ENCODE data around the gene SLAMF7.
"Not testable (repeated sequence)": the region's sequence is repeated elsewhere in the genome, so short reads cannot be mapped to it uniquely, and the experiment has no call there.

Gene SLAMF7

GRCh38 chr1:160726114-160726497, 12.9 kb upstream of the SLAMF7 start:
- no peak overlapping the region for H3K4me3 ChIP-seq (ENCODE audit: low read length)
- H3K9me3 ChIP-seq (ENCODE audit: low read length): no peaks in the 10 kb centered on the region
- no peak overlapping the region for H2AFZ ChIP-seq (ENCODE audit: low read depth, low read length)
- no peaks in the 10 kb centered on the region for H3K36me3 ChIP-seq (ENCODE audit: insufficient read depth, low read length)
- no peaks in the 10 kb centered on the region for H3K27me3 ChIP-seq (ENCODE audit: insufficient read depth, low read length)
- H3K4me1 ChIP-seq (ENCODE audit: insufficient read depth, low read length): no peaks in the 10 kb centered on the region

GRCh38 chr1:160726498-160727315, 12.3 kb upstream of the SLAMF7 start:
- no peaks in the 10 kb centered on the region for H3K36me3 ChIP-seq (ENCODE audit: insufficient read depth, low read length)
- no peaks in the 10 kb centered on the region for H3K27me3 ChIP-seq (ENCODE audit: insufficient read depth, low read length)
- no peak overlapping the region for H3K4me3 ChIP-seq (ENCODE audit: low read length)
- no peaks in the 10 kb centered on the region for H3K9me3 ChIP-seq (ENCODE audit: low read length)
- no peak overlapping the region for H2AFZ ChIP-seq (ENCODE audit: low read depth, low read length)
- no peaks in the 10 kb centered on the region for H3K4me1 ChIP-seq (ENCODE audit: insufficient read depth, low read length)

GRCh38 chr1:160727316-160727640, 11.8 kb upstream of the SLAMF7 start:
- no peaks in the 10 kb centered on the region for H3K36me3 ChIP-seq (ENCODE audit: insufficient read depth, low read length)
- no peak overlapping the region for H3K4me3 ChIP-seq (ENCODE audit: low read length)
- H3K27me3 ChIP-seq (ENCODE audit: insufficient read depth, low read length): no peaks in the 10 kb centered on the region
- no peaks in the 10 kb centered on the region for H3K4me1 ChIP-seq (ENCODE audit: insufficient read depth, low read length)
- no peak overlapping the region for H2AFZ ChIP-seq (ENCODE audit: low read depth, low read length)
- H3K9me3 ChIP-seq (ENCODE audit: low read length): no peaks in the 10 kb centered on the region

- H3K4me1 ChIP-seq (ENCODE audit: insufficient read depth, low read length); H3K36me3 ChIP-seq (ENCODE audit: insufficient read depth, low read length); H3K9me3 ChIP-seq (ENCODE audit: low read length); H2AFZ ChIP-seq (ENCODE audit: low read depth, low read length); H3K27me3 ChIP-seq (ENCODE audit: insufficient read depth, low read length); H3K4me3 ChIP-seq (ENCODE audit: low read length): not testable (repeated sequence)
Observed at GRCh38 chr1:160731564-160731963, 7.5 kb upstream of the SLAMF7 start.

GRCh38 chr1:160731990-160732389, 7.1 kb upstream of the SLAMF7 start:
- Histone ChIP-seq H3K4me3 (ENCODE audit: low read length) (no peak overlapping the region), H3K4me1 (ENCODE audit: insufficient read depth, low read length) (no peaks in the 10 kb centered on the region), H3K27me3 (ENCODE audit: insufficient read depth, low read length) (no peaks in the 10 kb centered on the region), H3K9me3 (ENCODE audit: low read length) (no peaks in the 10 kb centered on the region), H3K36me3 (ENCODE audit: insufficient read depth, low read length) (no peaks in the 10 kb centered on the region), H2AFZ (ENCODE audit: low read depth, low read length) (no peak overlapping the region)

- Histone ChIP-seq H3K9me3 (ENCODE audit: low read length) (no peaks in the 10 kb centered on the region), H3K27me3 (ENCODE audit: insufficient read depth, low read length) (no peaks in the 10 kb centered on the region), H3K4me3 (ENCODE audit: low read length) (no peak overlapping the region), H2AFZ (ENCODE audit: low read depth, low read length) (no peak overlapping the region), H3K36me3 (ENCODE audit: insufficient read depth, low read length) (no peaks in the 10 kb centered on the region), H3K4me1 (ENCODE audit: insufficient read depth, low read length) (no peaks in the 10 kb centered on the region)
Observed at GRCh38 chr1:160733898-160734297, 5.1 kb upstream of the SLAMF7 start.

GRCh38 chr1:160734301-160734700, 4.7 kb upstream of the SLAMF7 start:
- H2AFZ ChIP-seq (ENCODE audit: low read depth, low read length): no peak overlapping the region
- no peaks in the 10 kb centered on the region for H3K27me3 ChIP-seq (ENCODE audit: insufficient read depth, low read length)
- no peaks in the 10 kb centered on the region for H3K36me3 ChIP-seq (ENCODE audit: insufficient read depth, low read length)
- no peak overlapping the region for H3K4me3 ChIP-seq (ENCODE audit: low read length)
- H3K4me1 ChIP-seq (ENCODE audit: insufficient read depth, low read length): no peaks in the 10 kb centered on the region
- H3K9me3 ChIP-seq (ENCODE audit: low read length): no peaks in the 10 kb centered on the region

GRCh38 chr1:160738271-160738670, 776 bp upstream of the SLAMF7 start:
- Histone ChIP-seq H3K4me1 (ENCODE audit: insufficient read depth, low read length) (no peaks in the 10 kb centered on the region), H3K4me3 (ENCODE audit: low read length) (no peak overlapping the region), H3K9me3 (ENCODE audit: low read length) (no peaks in the 10 kb centered on the region), H2AFZ (ENCODE audit: low read depth, low read length) (no peak overlapping the region), H3K27me3 (ENCODE audit: insufficient read depth, low read length) (no peaks in the 10 kb centered on the region), H3K36me3 (ENCODE audit: insufficient read depth, low read length) (no peaks in the 10 kb centered on the region)

GRCh38 chr1:160740133-160740688, 1.2 kb downstream of the SLAMF7 start:
- no peaks in the 10 kb centered on the region for H3K4me1 ChIP-seq (ENCODE audit: insufficient read depth, low read length)
- no peak overlapping the region for H2AFZ ChIP-seq (ENCODE audit: low read depth, low read length)

GRCh38 chr1:160741092-160741501, 2.0 kb downstream of the SLAMF7 start:
- Histone ChIP-seq H3K36me3 (ENCODE audit: insufficient read depth, low read length) (no peaks in the 10 kb centered on the region), H3K27me3 (ENCODE audit: insufficient read depth, low read length) (no peaks in the 10 kb centered on the region), H3K4me3 (ENCODE audit: low read length) (no peak overlapping the region), H3K4me1 (ENCODE audit: insufficient read depth, low read length) (no peaks in the 10 kb centered on the region), H3K9me3 (ENCODE audit: low read length) (no peaks in the 10 kb centered on the region), H2AFZ (ENCODE audit: low read depth, low read length) (no peak overlapping the region)

More at GRCh38 chr1:160740133-160740688, 1.2 kb downstream of the SLAMF7 start:
- Histone ChIP-seq H3K36me3 (ENCODE audit: insufficient read depth, low read length) (no peaks in the 10 kb centered on the region), H3K27me3 (ENCODE audit: insufficient read depth, low read length) (no peaks in the 10 kb centered on the region), H3K9me3 (ENCODE audit: low read length) (no peaks in the 10 kb centered on the region), H3K4me3 (ENCODE audit: low read length) (no peak overlapping the region)

GRCh38 chr1:160741612-160742348, 2.7 kb downstream of the SLAMF7 start:
- H3K4me3 ChIP-seq (ENCODE audit: low read length): no peak overlapping the region
- H3K9me3 ChIP-seq (ENCODE audit: low read length): no peaks in the 10 kb centered on the region
- H3K36me3 ChIP-seq (ENCODE audit: insufficient read depth, low read length): no peaks in the 10 kb centered on the region
- no peak overlapping the region for H2AFZ ChIP-seq (ENCODE audit: low read depth, low read length)
- H3K4me1 ChIP-seq (ENCODE audit: insufficient read depth, low read length): no peaks in the 10 kb centered on the region
- H3K27me3 ChIP-seq (ENCODE audit: insufficient read depth, low read length): no peaks in the 10 kb centered on the region

- H3K9me3 ChIP-seq (ENCODE audit: low read length): no peaks in the 10 kb centered on the region
- H3K4me1 ChIP-seq (ENCODE audit: insufficient read depth, low read length): no peaks in the 10 kb centered on the region
- no peak overlapping the region for H3K4me3 ChIP-seq (ENCODE audit: low read length)
- H3K27me3 ChIP-seq (ENCODE audit: insufficient read depth, low read length): no peaks in the 10 kb centered on the region
- H2AFZ ChIP-seq (ENCODE audit: low read depth, low read length): no peak overlapping the region
- H3K36me3 ChIP-seq (ENCODE audit: insufficient read depth, low read length): no peaks in the 10 kb centered on the region
Observed at GRCh38 chr1:160742428-160743127, 3.5 kb downstream of the SLAMF7 start.

- Histone ChIP-seq H3K36me3 (ENCODE audit: insufficient read depth, low read length) (no peaks in the 10 kb centered on the region), H3K4me3 (ENCODE audit: low read length) (no peak overlapping the region), H3K9me3 (ENCODE audit: low read length) (no peaks in the 10 kb centered on the region), H3K4me1 (ENCODE audit: insufficient read depth, low read length) (no peaks in the 10 kb centered on the region), H3K27me3 (ENCODE audit: insufficient read depth, low read length) (no peaks in the 10 kb centered on the region), H2AFZ (ENCODE audit: low read depth, low read length) (no peak overlapping the region)
Observed at GRCh38 chr1:160743266-160743665, 4.2 kb downstream of the SLAMF7 start.
